Stimulated activated CD8-positive, alpha-beta memory T cell treated with anti-CD3 and anti-CD28 coated beads, Interleukin-15, amount 100 ng/mL, for 48 hours (primary cell): ENCODE results near the gene ENTPD1.
A peak's percentile ranks its signal among the peaks of the same experiment; 100 is the strongest.

Source experiments
- DNase-seq, 2 donors: peaks; one replicate each; pipeline ENCODE4 v3.0.0-alpha.2; 2020; ENCODE audit warnings: low read depth in 2 of 2

ENTPD1 gene

DNA sequence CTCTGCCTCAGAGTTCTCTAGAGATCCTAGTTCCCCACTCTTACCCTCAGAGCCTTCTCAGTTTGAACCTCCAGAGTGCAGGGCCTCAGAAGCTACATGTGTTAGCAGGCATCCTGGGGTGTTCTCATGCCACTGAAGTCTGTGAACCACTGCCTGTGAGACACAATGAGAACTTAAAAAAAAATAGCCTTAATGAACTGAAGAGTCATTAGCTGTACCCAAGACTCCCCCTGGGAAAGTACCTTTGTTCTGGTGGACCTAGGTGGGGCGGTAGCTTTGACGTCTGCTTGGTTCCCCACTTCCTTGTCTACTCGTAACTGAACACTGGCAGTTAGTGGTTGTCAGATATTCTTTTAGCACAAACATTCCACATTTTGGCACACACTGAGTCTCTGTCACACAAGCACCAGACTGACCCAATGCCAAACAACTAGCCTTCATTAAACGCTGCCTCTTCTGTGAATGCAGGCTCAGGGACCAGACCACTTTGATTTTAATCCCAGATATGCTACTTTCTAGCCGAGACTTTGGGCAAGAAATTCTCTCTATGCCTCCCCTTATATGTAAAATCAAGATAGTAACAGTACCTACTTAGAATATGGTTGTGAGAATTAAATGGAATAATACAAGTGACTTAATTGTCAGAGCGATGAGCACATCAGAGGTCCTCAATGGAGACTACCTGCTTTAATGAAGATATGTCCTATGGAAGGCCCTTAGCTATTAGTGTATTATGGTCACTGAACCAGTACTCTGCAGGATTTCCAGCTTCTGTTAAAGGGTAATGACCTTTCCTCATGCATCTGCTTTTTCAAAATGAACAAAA is 76.5 kb downstream of the ENTPD1 start:
- peak in 1 of 2 donors; percentile 37 for DNase-seq

GRCh38 chr10:95833042-95833610 is 77.2 kb downstream of the ENTPD1 start:
- no peak for DNase-seq

GRCh38 chr10:95834406-95834805 is 78.4 kb downstream of the ENTPD1 start:
- DNase-seq, result no peak

- DNase-seq, result no peak
These were observed 79.3 kb downstream of the ENTPD1 start for GRCh38 chr10:95835149-95835860.

DNA sequence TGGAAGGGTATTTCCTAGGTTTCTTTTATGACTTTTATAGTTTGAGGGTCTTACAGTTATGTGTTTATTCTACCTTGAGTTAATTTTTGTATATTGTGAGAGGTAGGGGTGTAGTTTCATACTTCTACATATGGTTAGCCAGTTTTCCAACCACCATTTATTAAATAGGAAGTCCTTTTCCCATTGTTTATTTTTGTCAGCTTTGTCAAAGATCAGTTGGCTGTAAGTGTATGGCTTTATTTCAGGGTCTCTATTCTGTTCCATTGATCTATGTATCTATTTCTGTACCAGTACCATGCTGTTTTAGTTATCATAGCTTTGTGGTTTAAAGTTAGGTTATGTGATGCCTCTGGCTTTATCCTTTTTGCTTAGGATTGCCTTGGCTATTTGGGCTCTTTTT is 79.9 kb downstream of the ENTPD1 start:
- no peak for DNase-seq

GRCh38 chr10:95836610-95837355 is 80.8 kb downstream of the ENTPD1 start:
- no peak for DNase-seq

DNA sequence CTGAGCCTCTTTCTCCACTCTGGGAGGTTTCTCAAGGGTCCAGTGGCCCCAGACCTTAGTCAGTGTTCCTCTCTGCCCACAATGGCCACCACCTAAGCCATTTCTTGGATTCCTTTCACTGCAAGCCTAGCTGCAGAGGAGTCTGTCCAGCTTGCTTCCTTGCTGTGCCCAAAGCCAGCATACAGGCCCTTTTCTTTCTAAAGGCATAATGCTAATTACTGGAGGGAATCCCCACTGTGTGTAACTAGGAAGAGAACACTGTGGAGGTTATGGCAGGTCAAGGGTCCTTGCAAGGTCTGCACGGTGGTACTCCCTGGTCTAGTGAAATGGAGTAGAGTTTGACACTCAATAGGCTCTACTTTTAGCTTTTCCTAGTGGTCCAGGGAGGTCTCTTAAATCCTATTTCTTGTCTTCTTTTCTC is 81.4 kb downstream of the ENTPD1 start:
- no peak for DNase-seq

GRCh38 chr10:95837783-95838182 is 81.8 kb downstream of the ENTPD1 start:
- DNase-seq, result no peak

GRCh38 chr10:95840121-95840520 is 84.2 kb downstream of the ENTPD1 start:
- DNase-seq, result no peak

DNA sequence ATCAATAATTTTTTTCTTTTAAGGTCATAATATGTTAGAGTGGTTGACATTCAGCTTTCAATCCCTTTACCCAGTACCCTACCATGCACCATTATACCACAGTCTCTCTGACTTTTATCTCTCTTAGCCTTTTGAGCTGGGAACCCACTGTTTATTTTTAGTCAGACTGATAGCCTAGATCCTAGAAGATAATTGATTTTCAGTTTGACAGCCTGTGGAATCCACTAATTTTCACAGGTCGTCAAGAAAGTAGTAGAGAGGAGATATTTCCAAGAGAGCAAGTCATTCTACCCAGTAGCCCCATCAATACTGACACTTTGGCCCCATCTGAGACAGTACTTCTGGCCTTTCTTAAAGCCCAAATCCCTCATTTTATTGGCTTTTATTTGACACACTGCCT is 84.7 kb downstream of the ENTPD1 start:
- no peak for DNase-seq

DNA sequence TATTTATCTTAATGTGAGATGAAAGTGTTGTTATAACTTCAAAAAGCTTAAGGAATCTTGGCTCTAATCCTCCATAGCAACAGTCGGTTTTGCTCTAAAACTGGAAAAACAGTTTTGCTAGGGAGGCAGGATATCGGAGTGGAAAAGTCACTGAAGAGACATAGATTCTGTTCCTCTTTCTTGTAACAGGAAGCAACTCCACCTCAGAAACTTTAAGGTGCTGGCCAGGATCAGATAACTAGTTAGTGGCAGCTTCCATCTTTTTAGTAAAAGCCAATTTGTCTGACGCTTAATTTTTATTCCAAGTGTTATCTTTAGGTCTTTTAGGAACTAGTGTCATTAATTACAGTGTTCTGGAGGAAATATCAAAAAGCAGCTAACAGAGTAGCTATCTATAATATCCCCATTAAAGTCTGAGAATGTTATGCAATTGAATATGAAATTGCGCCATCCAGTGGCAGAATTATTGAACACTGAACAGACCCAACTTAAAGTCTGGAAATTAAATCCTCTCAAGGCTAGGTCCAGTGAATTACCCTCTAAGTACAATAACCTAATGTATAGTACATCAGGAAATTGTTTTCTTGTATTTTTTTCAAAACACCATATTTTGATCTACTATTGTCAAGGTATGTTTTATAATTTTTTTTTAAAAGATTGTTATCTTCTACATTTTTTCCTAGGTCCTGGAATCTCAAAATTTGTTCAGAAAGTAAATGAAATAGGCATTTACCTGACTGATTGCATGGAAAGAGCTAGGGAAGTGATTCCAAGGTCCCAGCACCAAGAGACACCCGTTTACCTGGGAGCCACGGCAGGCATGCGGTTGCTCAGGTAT is 85.9 kb downstream of the ENTPD1 start:
- no peak for DNase-seq

GRCh38 chr10:95845411-95845810 is 89.4 kb downstream of the ENTPD1 start:
- DNase-seq, result no peak

DNA sequence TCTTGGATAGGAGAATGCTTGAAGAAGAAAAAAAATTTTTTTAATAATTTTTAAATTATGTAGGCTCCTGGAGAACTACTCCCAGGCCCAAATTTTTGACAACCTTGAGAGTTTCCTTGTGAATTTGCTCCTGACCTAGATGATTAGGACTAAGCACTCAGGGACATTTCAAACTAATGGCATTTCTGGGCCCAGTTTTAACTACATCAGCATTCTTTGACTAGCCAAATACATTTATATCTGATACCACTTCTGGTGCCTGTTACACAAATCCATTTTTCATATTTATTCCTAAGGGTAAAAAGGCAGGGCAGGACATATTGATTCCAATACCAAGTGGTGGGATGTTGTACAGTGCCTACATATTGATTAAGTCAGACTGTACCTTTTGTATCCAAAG is 91.0 kb downstream of the ENTPD1 start:
- DNase-seq, result no peak

DNA sequence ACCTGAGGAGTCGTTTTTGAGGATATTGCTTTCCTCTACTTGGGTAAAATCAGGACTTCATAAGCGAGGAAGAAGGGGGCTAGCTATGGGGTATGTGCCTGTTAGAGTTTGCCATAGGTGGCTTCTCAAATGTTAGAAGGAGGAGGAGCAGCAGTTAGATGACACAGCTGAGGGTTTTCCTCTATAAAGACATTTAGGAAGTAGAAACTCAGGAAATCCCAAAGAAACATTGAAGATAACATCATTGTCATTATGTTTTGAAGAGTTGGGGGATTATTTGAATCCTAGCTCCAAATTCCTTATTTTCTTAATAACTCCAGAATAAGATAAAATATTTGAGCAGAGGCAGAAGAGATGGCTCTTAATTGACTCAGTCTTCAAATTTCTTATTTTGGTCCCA is 92.9 kb downstream of the ENTPD1 start:
- no peak for DNase-seq

DNA sequence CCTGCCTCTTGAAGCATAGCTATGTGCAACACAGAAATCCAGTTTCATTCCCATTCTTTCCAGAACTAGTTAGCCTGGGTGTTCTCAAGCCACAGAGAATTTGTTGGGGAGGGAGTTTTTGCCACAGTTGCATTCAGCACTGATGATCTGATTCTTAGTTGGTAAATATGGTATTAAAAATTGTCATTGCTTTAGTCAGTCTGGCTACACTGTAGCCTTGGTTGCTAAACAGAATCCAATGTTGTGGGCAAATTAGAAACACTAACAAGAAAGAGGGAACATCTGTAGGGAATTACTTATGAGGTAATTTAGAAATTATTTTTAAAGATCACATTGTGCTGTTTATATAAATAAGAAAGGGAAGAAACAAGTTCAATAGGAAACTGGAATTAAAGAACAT is 94.8 kb downstream of the ENTPD1 start:
- DNase-seq, result no peak

DNA sequence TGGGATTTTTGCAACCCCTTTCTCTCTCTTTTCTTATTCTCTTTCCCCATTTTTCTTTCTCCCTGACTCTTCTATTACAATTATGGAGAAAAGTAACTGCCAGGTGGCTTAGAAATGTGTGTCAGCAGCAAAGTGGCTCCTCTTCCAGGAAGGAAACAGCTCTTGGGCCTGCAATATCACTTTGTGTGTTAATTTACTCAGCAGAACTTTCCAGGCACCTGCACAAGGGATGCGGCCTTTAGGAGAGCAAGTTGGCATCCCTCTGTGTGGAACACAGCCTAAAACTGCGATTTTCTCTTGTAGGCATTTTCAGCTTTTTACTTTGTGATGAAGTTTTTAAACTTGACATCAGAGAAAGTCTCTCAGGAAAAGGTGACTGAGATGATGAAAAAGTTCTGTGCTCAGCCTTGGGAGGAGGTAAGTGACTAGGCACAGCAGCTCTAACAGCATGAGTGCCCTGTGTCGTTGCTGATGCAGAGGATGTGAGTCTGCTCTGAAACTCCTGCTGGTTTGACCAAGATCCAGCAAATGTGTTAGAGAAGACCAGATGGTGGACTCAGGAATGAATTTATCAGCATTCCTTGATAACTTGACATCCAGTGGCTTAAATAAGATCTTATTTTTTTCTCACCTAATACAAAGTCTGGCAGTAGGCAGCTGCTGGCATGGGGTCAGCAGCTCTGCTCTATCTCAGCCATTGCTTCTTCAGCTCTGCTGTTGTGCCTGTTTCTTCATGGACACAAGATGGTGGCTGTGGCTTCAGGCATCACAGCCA is 104.4 kb downstream of the ENTPD1 start:
- no peak for DNase-seq

GRCh38 chr10:95861386-95861785 is 105.4 kb downstream of the ENTPD1 start:
- DNase-seq, result no peak

GRCh38 chr10:95864906-95865813 is 109.2 kb downstream of the ENTPD1 start:
- DNase-seq, result peak in 1 of 2 donors; percentile 3

- DNase-seq, result no peak
These were observed 110.0 kb downstream of the ENTPD1 start for GRCh38 chr10:95865814-95866466.
